Spleen (tissue), 11 donors: Measurements from ENCODE around the gene ALKBH8. TPM values are rescaled to one million over a fixed set of nuclear protein-coding genes. Genes with fewer than 3 reads are reported as not detected.

Experiments used
- DNase-seq: peaks from one replicate; pipeline ENCODE4 v3.0.0-alpha.2; 2020
- H3K27ac ChIP-seq, 8 donors: fragments of 200-600 bp; sonication (generic) in 7 of 8; 1 replicate in 4 of 8; 2 replicates in 4 of 8; pipeline versions ENCODE4 v1.5.0 to v1.8.0; 2016 to 2021; ENCODE audit warnings: inconsistent platforms in 4 of 8, mild to moderate bottlenecking in 4 of 8, moderate library complexity in 1 of 8
- H3K27me3 ChIP-seq, 7 donors: fragments of 200-600 bp; sonication (generic) in 6 of 7; replicated peaks in 1 of 7; 1 replicate in 4 of 7; 2 replicates in 3 of 7; pipeline versions ENCODE4 v1.5.0 to v1.8.0; 2016 to 2021; ENCODE audit warnings: inconsistent platforms in 3 of 7, mild to moderate bottlenecking in 1 of 7
- H3K36me3 ChIP-seq, 6 donors: fragments of 200-600 bp; sonication (generic) in 5 of 6; 1 replicate in 4 of 6; 2 replicates in 2 of 6; pipeline versions ENCODE4 v1.5.0 to v1.8.0; 2016 to 2021; ENCODE audit warnings: inconsistent platforms in 2 of 6
- H3K4me1 ChIP-seq, 6 donors: fragments of 200-600 bp; sonication (generic) in 5 of 6; 1 replicate in 3 of 6; 2 replicates in 3 of 6; pipeline versions ENCODE4 v1.5.0 to v1.8.0; 2016 to 2021; ENCODE audit warnings: inconsistent platforms in 3 of 6
- H3K4me3 ChIP-seq, 8 donors: fragments of 200-600 bp; sonication (generic) in 7 of 8; 1 replicate in 4 of 8; 2 replicates in 4 of 8; pipeline versions ENCODE4 v1.5.0 to v1.8.0; 2016 to 2021; ENCODE audit warnings: inconsistent platforms in 4 of 8, mild to moderate bottlenecking in 4 of 8, moderate library complexity in 2 of 8
- H3K9me3 ChIP-seq, 8 donors: fragments of 200-600 bp; sonication (generic) in 7 of 8; 1 replicate in 4 of 8; 2 replicates in 4 of 8; pipeline versions ENCODE4 v1.5.0 to v1.8.0; 2016 to 2021; ENCODE audit warnings: inconsistent platforms in 4 of 8
- CTCF ChIP-seq, 11 experiments: fragments of 200-600 bp in 7 of 11; fragments of 450-650 bp in 4 of 11; sonication (generic) in 4 of 11; IDR thresholded peaks in 8 of 11; conservative IDR thresholded peaks in 3 of 11; 1 replicate in 7 of 11; 2 replicates in 4 of 11; pipeline versions ENCODE4 v1.4.0 to v1.8.0; 2016 to 2021; ENCODE audit warnings: antibody characterized with exemption in 11 of 11, inconsistent platforms in 4 of 11, mild to moderate bottlenecking in 1 of 11
- POLR2A ChIP-seq, 3 donors: fragments of 450-650 bp; IDR thresholded peaks; one replicate each; pipeline ENCODE4 v1.5.1; 2017; ENCODE audit warnings: antibody characterized with exemption in 3 of 3, mild to moderate bottlenecking in 1 of 3
- POLR2AphosphoS5 ChIP-seq, 3 donors: sonication (generic); formaldehyde crosslinking; IDR thresholded peaks; one replicate each; pipeline ENCODE4 v1.5.1; 2017; ENCODE audit warnings: antibody characterized with exemption in 3 of 3
- WGBS, 5 donors: extraction: QIAGEN DNeasy Blood & Tissue Kit in 3 of 5; methylation state at CpG; one replicate each; pipeline versions ENCODE4 v1.1.5 to v1.1.7; 2013 to 2018; 5-methylcytosine and 5-hydroxymethylcytosine counted together
- intact Hi-C: fragments of 100-400 bp; cut with DNase I; formaldehyde crosslinking; loops from one replicate; pipeline ENCODE4 v1.15.0; 2023; ENCODE audit warnings: low total_unique reads
- polyA plus RNA-seq, 3 donors: library from polyadenylated mRNA; stranded (reverse); fragments of 200-250 nt; gene quantifications; one replicate each; pipeline ENCODE4 v1.2.1, GENCODE V29; 2013
- total RNA-seq, 7 donors: library from RNA; depleted of rRNA in 3 of 7; stranded (reverse); fragments of >200 nt in 3 of 7; fragmentation: NEBNext Ultra II Directional in 4 of 7; extraction: Animal tissue kit (Norgen Biotek cat#: 25700) in 4 of 7; gene quantifications; one replicate each; pipeline versions ENCODE4 v1.1.0 to v1.2.1, GENCODE V29; 2016 to 2021
- donor health status: healthy with polysubstance abuse.
- donor health status: DM: no; HTN: no; CAD: no; lungs with moderate emphysema.
- donor health status: DM: no; HTN: no; CAD: no.
- donor health status: Bipolar disorder and iron deficiency.
- donor health status: healthy.
- donor health status: DM: no; HTN: no; CAD: no.
- donor health status: DM: yes; HTN: yes; CAD: no.

ALKBH8 gene
- total and polyA plus RNA-seq, 10 donors = 4.0 to 10.6 (median 9.1) TPM

- TF ChIP-seq POLR2A (IDR thresholded peaks at IDR 0.05) (no peak), CTCF (IDR thresholded peaks at IDR 0.05 in 8 of 11, conservative IDR thresholded peaks at IDR 0.05 in 3 of 11) (no peak), POLR2AphosphoS5 (IDR thresholded peaks at IDR 0.05) (no peak)
These were observed 2.8 kb downstream of the ALKBH8 start for GRCh38 chr11:107562647-107563208.

GRCh38 chr11:107561688-107562087, 3.8 kb downstream of the ALKBH8 start:
- H3K36me3 ChIP-seq = peaks cover 0 to 45% (median 8%) of the 10 kb centered on the region in 6 donors
- H3K9me3 ChIP-seq = no peaks in the 10 kb centered on the region
- peaks cover 16 to 38% (median 29%) of the 10 kb centered on the region in 6 donors for H3K4me1 ChIP-seq
- no peak for DNase-seq
- H3K27me3 ChIP-seq = no peaks in the 10 kb centered on the region
- no peak overlapping the region for H3K4me3 ChIP-seq
- intact Hi-C loops = no loop called here
- no peak overlapping the region for H3K27ac ChIP-seq
- no peak for TF ChIP-seq CTCF (IDR thresholded peaks at IDR 0.05 in 8 of 11, conservative IDR thresholded peaks at IDR 0.05 in 3 of 11)
- no peak for TF ChIP-seq POLR2A (IDR thresholded peaks at IDR 0.05)
- TF ChIP-seq POLR2AphosphoS5 (IDR thresholded peaks at IDR 0.05) = no peak

More at GRCh38 chr11:107562647-107563208, 2.8 kb downstream of the ALKBH8 start:
- 47 to 65% (median 56%) methylated on average over 4 of the region's 4 CpGs for WGBS, 5 donors
- intact Hi-C loops = no loop called here
- Histone ChIP-seq H3K36me3 (peaks cover 0 to 40% (median 8%) of the 10 kb centered on the region in 6 donors), H3K27me3 (no peaks in the 10 kb centered on the region), H3K9me3 (no peaks in the 10 kb centered on the region), H3K4me1 (peaks cover 16 to 42% (median 30%) of the 10 kb centered on the region in 6 donors), H3K4me3 (no peak overlapping the region), H3K27ac (no peak overlapping the region)
- no peak for DNase-seq

GRCh38 chr11:107550304-107550703, 15.2 kb downstream of the ALKBH8 start:
- no peaks in the 10 kb centered on the region for H3K27me3 ChIP-seq
- no peak overlapping the region for H3K4me3 ChIP-seq
- intact Hi-C loops = no loop called here
- no peaks in the 10 kb centered on the region for H3K9me3 ChIP-seq
- 91 to 99% (median 94%) methylated on average over 4 of the region's 4 CpGs for WGBS, 5 donors
- no peak for TF ChIP-seq CTCF (IDR thresholded peaks at IDR 0.05 in 8 of 11, conservative IDR thresholded peaks at IDR 0.05 in 3 of 11)
- no peak for TF ChIP-seq POLR2AphosphoS5 (IDR thresholded peaks at IDR 0.05)
- TF ChIP-seq POLR2A (IDR thresholded peaks at IDR 0.05) = no peak
- H3K36me3 ChIP-seq = peaks cover 0 to 76% (median 49%) of the 10 kb centered on the region in 6 donors
- no peak for DNase-seq
- H3K27ac ChIP-seq = no peak overlapping the region
- H3K4me1 ChIP-seq = no peaks in the 10 kb centered on the region

- Histone ChIP-seq H3K4me1 (no peaks in the 10 kb centered on the region), H3K27ac (no peak overlapping the region), H3K9me3 (no peaks in the 10 kb centered on the region), H3K36me3 (peaks cover 0 to 76% (median 45%) of the 10 kb centered on the region in 6 donors), H3K27me3 (no peaks in the 10 kb centered on the region), H3K4me3 (no peak overlapping the region)
- intact Hi-C loops = no loop called here
- no peak for DNase-seq
- 91 to 99% (median 97%) methylated on average over 2 of the region's 2 CpGs for WGBS, 5 donors
- no peak for TF ChIP-seq CTCF (IDR thresholded peaks at IDR 0.05 in 8 of 11, conservative IDR thresholded peaks at IDR 0.05 in 3 of 11)
- no peak for TF ChIP-seq POLR2AphosphoS5 (IDR thresholded peaks at IDR 0.05)
- no peak for TF ChIP-seq POLR2A (IDR thresholded peaks at IDR 0.05)
These were observed 15.6 kb downstream of the ALKBH8 start for GRCh38 chr11:107549954-107550285.
